ENCODE data around the gene PKLR.
"Not testable (repeated sequence)": the region's sequence is repeated elsewhere in the genome, so short reads cannot be mapped to it uniquely, and the experiment has no call there.

PKLR gene

GRCh38 chr1:155319536-155319935, 18.3 kb upstream of the PKLR start:
- DNase-seq (ENCODE audit: extremely low read depth in 1 of 2, low read depth in 1 of 2): no peak

- no peak for DNase-seq (ENCODE audit: extremely low read depth in 1 of 2, low read depth in 1 of 2)
Measured at GRCh38 chr1:155318082-155318481, 16.8 kb upstream of the PKLR start.

GRCh38 chr1:155316922-155317321, 15.7 kb upstream of the PKLR start:
- DNase-seq (ENCODE audit: extremely low read depth in 1 of 2, low read depth in 1 of 2): no peak

GRCh38 chr1:155313261-155313660, 12.0 kb upstream of the PKLR start:
- no peak for DNase-seq (ENCODE audit: extremely low read depth in 1 of 2, low read depth in 1 of 2)

GRCh38 chr1:155309423-155310021, 8.3 kb upstream of the PKLR start:
- DNase-seq (ENCODE audit: extremely low read depth in 1 of 2, low read depth in 1 of 2): no peak

GRCh38 chr1:155308493-155309422, 7.5 kb upstream of the PKLR start, which contains the start of gene FDPS:
Gene FDPS, plus strand, starts transcription at chr1:155308866. Its CDS starts 924 bp downstream, at chr1:155309790.
- DNase-seq (ENCODE audit: extremely low read depth in 1 of 2, low read depth in 1 of 2): peak; percentile 92 to 95

GRCh38 chr1:155307247-155307740, 6.1 kb upstream of the PKLR start:
- no peak for DNase-seq (ENCODE audit: extremely low read depth in 1 of 2, low read depth in 1 of 2)

GRCh38 chr1:155305881-155306391, 4.7 kb upstream of the PKLR start:
- DNase-seq (ENCODE audit: extremely low read depth in 1 of 2, low read depth in 1 of 2): no peak

- no peak for DNase-seq (ENCODE audit: extremely low read depth in 1 of 2, low read depth in 1 of 2)
Measured at GRCh38 chr1:155304558-155305063, 3.4 kb upstream of the PKLR start.

GRCh38 chr1:155300553-155301329, 497 bp downstream of the PKLR start:
- no peak for DNase-seq (ENCODE audit: extremely low read depth in 1 of 2, low read depth in 1 of 2)

GRCh38 chr1:155300024-155300423, 1.2 kb downstream of the PKLR start:
- DNase-seq (ENCODE audit: extremely low read depth in 1 of 2, low read depth in 1 of 2): no peak

- no peak for DNase-seq (ENCODE audit: extremely low read depth in 1 of 2, low read depth in 1 of 2)
Measured at GRCh38 chr1:155297384-155297783, 3.9 kb downstream of the PKLR start.

- no peak for DNase-seq (ENCODE audit: extremely low read depth in 1 of 2, low read depth in 1 of 2)
Measured at GRCh38 chr1:155296661-155297060, 4.6 kb downstream of the PKLR start.

- DNase-seq (ENCODE audit: extremely low read depth in 1 of 2, low read depth in 1 of 2): no peak
Measured at GRCh38 chr1:155295942-155296267, 5.3 kb downstream of the PKLR start.

- no peak for DNase-seq (ENCODE audit: extremely low read depth in 1 of 2, low read depth in 1 of 2)
Measured at GRCh38 chr1:155295183-155295941, 5.9 kb downstream of the PKLR start.

GRCh38 chr1:155294520-155295182, 6.6 kb downstream of the PKLR start:
- no peak for DNase-seq (ENCODE audit: extremely low read depth in 1 of 2, low read depth in 1 of 2)

GRCh38 chr1:155293086-155293749, 8.0 kb downstream of the PKLR start:
- no peak for DNase-seq (ENCODE audit: extremely low read depth in 1 of 2, low read depth in 1 of 2)

- DNase-seq (ENCODE audit: extremely low read depth in 1 of 2, low read depth in 1 of 2): not testable (repeated sequence)
Measured at GRCh38 chr1:155291006-155291405, 10.2 kb downstream of the PKLR start.

- DNase-seq (ENCODE audit: extremely low read depth in 1 of 2, low read depth in 1 of 2): no peak
Measured at GRCh38 chr1:155287987-155288543, 13.2 kb downstream of the PKLR start.
